A673 (cell line): Measurements from ENCODE around the gene GNB2. TPM values are rescaled to one million over a fixed set of nuclear protein-coding genes. Genes with fewer than 3 reads are reported as not detected.
A peak's percentile ranks its signal among the peaks of the same experiment; 100 is the strongest.

Experiments
- BruUV-seq: library from RNA; stranded (reverse); fragments of 400-500 nt; replicated peaks from 2 replicates; lab custom pipeline; 2021; lab: Mats Ljungman, UMichigan
- CTCF ChIA-PET: fragments of 300-600 bp; sonication (Branson Sonifier 250); formaldehyde crosslinking; loops from one replicate; lab custom pipeline; 2022; ENCODE audit warnings: antibody characterized with exemption; lab: Charles Lee
- POLR2A ChIA-PET: fragments of 300-600 bp; sonication (Branson Sonifier 250); formaldehyde crosslinking; loops from one replicate; lab custom pipeline; 2022; ENCODE audit warnings: antibody characterized with exemption; ENCODE audit not compliant: low non-redundant PET; lab: Charles Lee
- DNase-seq: peaks from one replicate; pipeline ENCODE4 v3.0.0-alpha.2; 2015; ENCODE audit warnings: low spot score
- H3K27ac ChIP-seq: fragments of 200-600 bp; sonication (generic); 2 replicates; pipeline ENCODE4 v1.5.1; 2016; ENCODE audit warnings: mixed run types, low read depth, mild to moderate bottlenecking, mixed read lengths, antibody characterized with exemption, low read length; ENCODE audit not compliant: poor library complexity, severe bottlenecking
- H3K27me3 ChIP-seq: fragments of 200-600 bp; sonication (generic); replicated peaks from 2 replicates; pipeline ENCODE4 v1.6.1; 2017; ENCODE audit warnings: mixed run types, low read depth, mild to moderate bottlenecking, mixed read lengths, antibody characterized with exemption, low read length; ENCODE audit not compliant: insufficient read depth, poor library complexity
- H3K36me3 ChIP-seq: fragments of 200-600 bp; sonication (generic); 2 replicates; pipeline ENCODE4 v1.6.1; 2016; ENCODE audit warnings: mixed run types, mild to moderate bottlenecking, mixed read lengths, antibody characterized with exemption, low read length; ENCODE audit not compliant: insufficient read depth, poor library complexity, severe bottlenecking
- H3K4me1 ChIP-seq: fragments of 200-600 bp; sonication (generic); 2 replicates; pipeline ENCODE4 v1.6.1; 2017; ENCODE audit warnings: mixed run types, mild to moderate bottlenecking, mixed read lengths, antibody characterized with exemption, low read length; ENCODE audit not compliant: insufficient read depth, poor library complexity, severe bottlenecking
- H3K4me3 ChIP-seq: fragments of 200-600 bp; sonication (generic); 2 replicates; pipeline ENCODE4 v1.5.1; 2016; ENCODE audit warnings: low read depth, mixed run types, mild to moderate bottlenecking, mixed read lengths, low read length; ENCODE audit not compliant: poor library complexity, severe bottlenecking
- H3K9me3 ChIP-seq: fragments of 200-600 bp; sonication (generic); 2 replicates; pipeline ENCODE4 v1.6.1; 2016; ENCODE audit warnings: mixed run types, low read depth, mild to moderate bottlenecking, mixed read lengths, antibody characterized with exemption, low read length; ENCODE audit not compliant: poor library complexity, severe bottlenecking
- CTCF ChIP-seq: fragments of 300-800, 200-600 bp; sonication (generic); conservative IDR thresholded peaks from 2 replicates; pipeline ENCODE4 v1.5.1; 2017; ENCODE audit warnings: low read depth, mild to moderate bottlenecking, antibody characterized with exemption, low read length, moderate library complexity, mixed read lengths
- EZH2 ChIP-seq: fragments of 200-600 bp; sonication (generic); IDR thresholded peaks from 2 replicates; pipeline ENCODE4 v1.6.1; 2017; ENCODE audit warnings: borderline replicate concordance, low read depth, mild to moderate bottlenecking, mixed read lengths, antibody characterized with exemption, low read length; ENCODE audit not compliant: poor library complexity, severe bottlenecking
- intact Hi-C: fragments of 100-400 bp; cut with micrococcal nuclease; formaldehyde crosslinking; loops from one replicate; pipeline ENCODE4 v1.10.0; 2022; ENCODE audit not compliant: unreplicated experiment
- total RNA-seq: library from RNA; stranded (reverse); gene quantifications from 2 replicates; pipeline ENCODE4 v1.2.3, GENCODE V29; 2021

GNB2 gene
- total RNA-seq, 1 experiment from 2014 or later, result 225 TPM

GRCh38 chr7:100705753-100706671, 32.5 kb downstream of the GNB2 start, which contains the start of gene POP7:
TSS of gene POP7 (plus strand) at chr7:100706121. CDS start at chr7:100706831, 710 bp downstream.
- Histone ChIP-seq H3K36me3 (peaks cover 13% of the 10 kb centered on the region), H3K9me3 (no peaks in the 10 kb centered on the region), H3K27ac (peak within 1 kb of the TSS; percentile 95), H3K4me3 (peak within 1 kb of the TSS; percentile 77), H3K4me1 (peaks cover 6% of the 10 kb centered on the region), H3K27me3 (peaks cover 17% of the 10 kb centered on the region)
- TSS peak; percentile 89 for BruUV-seq
- TF ChIP-seq EZH2 (no peak), CTCF (no peak)
- intact Hi-C loops, result loop anchor here (1.0 kb wide), 1 partner anchor 146 kb away; the partner anchor contains the start of gene SLC12A9
- DNase-seq, result peak; percentile 99
- ChIA-PET CTCF (interaction anchor here (0.5 to 1.7 kb wide), 20 partner anchors 10 to 1607 kb away, joined by 3 to 30 read pairs (median 4); partner anchors contain the start of genes EPHB4, EPO, FBXO24 and MOSPD3), POLR2A (interaction anchor here (0.6 to 0.7 kb wide), 2 partner anchors 182 to 240 kb away, joined by 4 to 6 read pairs; no protein-coding TSS in a partner anchor)

DNA sequence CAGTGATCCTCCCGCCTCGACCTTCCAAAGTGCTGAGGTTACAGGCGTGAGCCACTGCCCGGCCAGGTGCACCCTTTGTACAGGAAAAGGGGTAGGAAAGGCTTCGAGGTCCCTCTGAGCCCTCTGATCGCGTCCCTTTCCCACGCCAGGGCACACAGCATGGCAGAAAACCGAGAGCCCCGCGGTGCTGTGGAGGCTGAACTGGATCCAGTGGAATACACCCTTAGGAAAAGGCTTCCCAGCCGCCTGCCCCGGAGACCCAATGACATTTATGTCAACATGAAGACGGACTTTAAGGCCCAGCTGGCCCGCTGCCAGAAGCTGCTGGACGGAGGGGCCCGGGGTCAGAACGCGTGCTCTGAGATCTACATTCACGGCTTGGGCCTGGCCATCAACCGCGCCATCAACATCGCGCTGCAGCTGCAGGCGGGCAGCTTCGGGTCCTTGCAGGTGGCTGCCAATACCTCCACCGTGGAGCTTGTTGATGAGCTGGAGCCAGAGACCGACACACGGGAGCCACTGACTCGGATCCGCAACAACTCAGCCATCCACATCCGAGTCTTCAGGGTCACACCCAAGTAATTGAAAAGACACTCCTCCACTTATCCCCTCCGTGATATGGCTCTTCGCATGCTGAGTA, 33.3 kb downstream of the GNB2 start:
- no TSS peak for BruUV-seq
- Histone ChIP-seq H3K9me3 (no peaks in the 10 kb centered on the region), H3K36me3 (peaks cover 13% of the 10 kb centered on the region), H3K27me3 (peaks cover 11% of the 10 kb centered on the region), H3K4me3 (peak overlapping the region; percentile 77), H3K4me1 (peaks cover 6% of the 10 kb centered on the region), H3K27ac (peak overlapping the region; percentile 95)
- no peak for DNase-seq
- intact Hi-C loops, result no loop called here
- ChIA-PET POLR2A (no interaction called here), CTCF (no interaction called here)
- TF ChIP-seq CTCF (no peak), EZH2 (no peak)

- Histone ChIP-seq H3K27me3 (no peaks in the 10 kb centered on the region), H3K4me1 (peaks cover 6% of the 10 kb centered on the region), H3K27ac (no peak overlapping the region), H3K36me3 (peaks cover 13% of the 10 kb centered on the region), H3K4me3 (no peak overlapping the region), H3K9me3 (no peaks in the 10 kb centered on the region)
- no peak for DNase-seq
- POLR2A ChIA-PET, result interaction anchor here (0.7 kb wide), 1 partner anchor 1198 kb away, joined by 5 read pairs; no protein-coding TSS in a partner anchor
- intact Hi-C loops, result no loop called here
- no TSS peak for BruUV-seq
- CTCF ChIA-PET, result interaction anchor here (0.5 to 0.6 kb wide), 2 partner anchors 12 to 116 kb away, joined by 3 to 8 read pairs; partner anchors contain the start of gene EPO
- TF ChIP-seq CTCF (no peak), EZH2 (no peak)
Measured at GRCh38 chr7:100708395-100708794, 34.9 kb downstream of the GNB2 start.
